Urinary bladder (tissue), 2 donors: Measurements from ENCODE around the gene TECPR1. TPM values are rescaled to one million over a fixed set of nuclear protein-coding genes. Genes with fewer than 3 reads are reported as not detected.

Experiments used
- polyA plus RNA-seq: library from polyadenylated mRNA; stranded (reverse); fragments of 200-250 nt; gene quantifications from one replicate; pipeline ENCODE4 v1.2.3, GENCODE V29; 2013
- total RNA-seq: library from RNA; depleted of rRNA; stranded (reverse); fragments of >200 nt; gene quantifications from one replicate; pipeline ENCODE4 v1.2.3, GENCODE V29; 2014
- donor health status: healthy.

The TECPR1 gene
- total and polyA plus RNA-seq, 2 donors, result 9.0 to 14.2 TPM

Other genes starting within 250 kb of the TECPR1 start
- gene LMTK2, start 145.4 kb downstream of the TECPR1 start, total RNA-seq, result 12.4 TPM
- 6.8 TPM for gene LMTK2, start 145.4 kb downstream of the TECPR1 start, polyA plus RNA-seq
- gene BHLHA15, start 40.8 kb downstream of the TECPR1 start, total RNA-seq, result not detected
- not detected for gene BHLHA15, start 40.8 kb downstream of the TECPR1 start, polyA plus RNA-seq
- 20.8 TPM for gene BRI3, start 29.5 kb upstream of the TECPR1 start, total RNA-seq
- gene BRI3, start 29.5 kb upstream of the TECPR1 start, polyA plus RNA-seq, result 188 TPM
- 4.9 TPM for gene BAIAP2L1, start 148.9 kb upstream of the TECPR1 start, total RNA-seq
- 3.7 TPM for gene BAIAP2L1, start 148.9 kb upstream of the TECPR1 start, polyA plus RNA-seq